VCaP (cell line): ENCODE results near the gene REXO1.

ENCODE experiments used
- H3K27ac ChIP-seq: fragments of 450-650 bp; 2 replicates; pipeline ENCODE4 v1.5.1; 2017
- TF ChIP-seq, protein P1 (sequence below): fragments of 450-650 bp; conservative IDR thresholded peaks from 2 replicates; pipeline ENCODE4 v1.5.1; 2017; ENCODE audit warnings: mild to moderate bottlenecking, moderate library complexity

REXO1 gene

GRCh38 chr19:1814391-1814790 is 33.9 kb downstream of the REXO1 start:
- TF ChIP-seq, protein P1, sequence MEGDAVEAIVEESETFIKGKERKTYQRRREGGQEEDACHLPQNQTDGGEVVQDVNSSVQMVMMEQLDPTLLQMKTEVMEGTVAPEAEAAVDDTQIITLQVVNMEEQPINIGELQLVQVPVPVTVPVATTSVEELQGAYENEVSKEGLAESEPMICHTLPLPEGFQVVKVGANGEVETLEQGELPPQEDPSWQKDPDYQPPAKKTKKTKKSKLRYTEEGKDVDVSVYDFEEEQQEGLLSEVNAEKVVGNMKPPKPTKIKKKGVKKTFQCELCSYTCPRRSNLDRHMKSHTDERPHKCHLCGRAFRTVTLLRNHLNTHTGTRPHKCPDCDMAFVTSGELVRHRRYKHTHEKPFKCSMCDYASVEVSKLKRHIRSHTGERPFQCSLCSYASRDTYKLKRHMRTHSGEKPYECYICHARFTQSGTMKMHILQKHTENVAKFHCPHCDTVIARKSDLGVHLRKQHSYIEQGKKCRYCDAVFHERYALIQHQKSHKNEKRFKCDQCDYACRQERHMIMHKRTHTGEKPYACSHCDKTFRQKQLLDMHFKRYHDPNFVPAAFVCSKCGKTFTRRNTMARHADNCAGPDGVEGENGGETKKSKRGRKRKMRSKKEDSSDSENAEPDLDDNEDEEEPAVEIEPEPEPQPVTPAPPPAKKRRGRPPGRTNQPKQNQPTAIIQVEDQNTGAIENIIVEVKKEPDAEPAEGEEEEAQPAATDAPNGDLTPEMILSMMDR: no peak
- H3K27ac ChIP-seq: no peak overlapping the region

DNA sequence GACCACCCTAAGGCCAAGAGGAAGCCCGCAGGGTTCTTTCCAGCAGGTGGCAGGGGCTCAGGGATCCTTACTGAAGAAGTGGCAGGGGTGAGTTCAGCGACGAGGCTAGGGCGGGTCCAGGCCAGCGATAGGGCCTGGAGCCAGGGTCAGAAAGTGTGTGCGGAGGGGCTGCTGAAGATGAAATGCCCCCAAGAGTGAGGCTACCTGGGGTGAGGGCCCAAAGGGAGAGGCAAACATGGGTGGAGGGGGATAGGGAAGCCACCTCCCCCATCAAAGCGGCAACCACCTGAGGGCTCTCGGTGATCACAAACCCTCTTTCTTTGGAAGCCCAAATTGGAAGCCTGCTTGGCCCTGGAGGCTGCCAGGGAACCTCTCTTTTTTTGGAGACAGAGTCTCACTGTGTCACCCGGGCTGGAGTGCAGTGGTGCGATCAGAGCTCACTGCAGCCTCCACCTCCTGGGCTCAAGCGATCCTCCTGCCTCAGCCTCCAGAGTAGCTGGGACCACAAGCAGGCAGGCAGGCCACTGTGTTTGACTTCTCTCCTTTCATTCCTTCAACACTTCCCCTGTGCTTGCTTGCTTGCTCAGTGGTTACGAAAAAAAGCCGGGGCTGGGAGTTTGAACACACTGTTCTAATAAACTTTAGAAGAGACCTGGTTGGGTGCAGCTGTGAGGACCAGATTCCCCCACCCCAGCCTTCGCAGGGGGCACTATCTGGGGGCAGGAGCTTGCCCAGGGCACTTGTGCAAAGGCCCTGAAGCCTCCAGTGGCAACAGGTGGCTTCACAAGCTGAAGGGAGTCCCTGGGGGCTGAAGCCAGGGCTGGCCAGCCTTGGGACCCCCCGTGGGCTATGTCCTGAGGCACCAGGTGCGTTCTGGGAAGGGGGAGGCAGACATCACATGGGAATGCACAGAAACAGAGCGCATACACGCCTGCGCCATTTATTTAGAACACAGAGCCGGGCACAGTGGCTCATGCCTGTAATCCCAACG is 34.8 kb downstream of the REXO1 start:
- TF ChIP-seq, protein P1: peak; percentile 6
- peak overlapping the region; percentile 33 for H3K27ac ChIP-seq

DNA sequence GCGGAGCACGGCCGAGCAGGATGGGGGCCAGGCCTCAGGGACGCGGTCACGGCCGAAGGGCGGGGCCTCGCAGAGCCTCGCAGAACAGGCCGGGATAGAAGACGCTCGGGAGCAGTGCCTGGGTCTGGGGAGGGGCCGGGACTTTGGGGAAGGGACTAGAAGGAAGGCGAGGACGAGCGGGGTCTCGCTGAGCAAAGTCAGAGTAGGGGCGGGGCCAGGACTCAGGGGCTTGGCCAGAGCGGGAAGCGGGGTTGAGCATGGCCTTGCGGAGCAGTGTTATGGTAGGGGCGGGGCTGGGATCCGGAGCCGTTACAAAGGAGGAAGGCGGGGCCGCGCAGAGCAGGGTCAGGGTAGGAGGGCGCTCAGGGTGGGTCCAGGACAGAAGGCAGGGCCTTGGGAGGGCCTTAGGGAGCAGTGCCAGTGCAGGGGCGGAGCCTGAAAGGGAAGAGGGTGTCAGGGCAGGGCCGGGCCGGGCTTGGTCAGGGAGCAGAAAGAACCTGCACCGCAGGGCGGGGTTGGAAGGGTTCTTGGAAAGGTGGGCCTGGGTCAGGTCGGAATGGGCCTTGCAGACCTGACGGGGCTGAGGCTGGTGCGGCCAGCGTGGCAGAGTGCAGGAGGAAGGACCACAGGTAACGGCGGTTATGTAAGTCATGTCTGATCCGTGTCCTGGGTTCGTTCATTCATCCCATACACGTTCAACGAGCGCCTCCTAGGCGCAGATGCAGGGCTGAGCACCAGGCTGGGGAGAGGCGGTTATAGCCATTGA is 35.7 kb downstream of the REXO1 start:
- TF ChIP-seq, protein P1: peak; percentile 65
- peak overlapping the region; percentile 33 for H3K27ac ChIP-seq

- TF ChIP-seq, protein P1: no peak
- H3K27ac ChIP-seq: peak within 1 kb of the TSS; percentile 33
Observed at GRCh38 chr19:1811942-1812425, 36.3 kb downstream of the REXO1 start, which contains the start of gene ATP8B3. ATP8B3 (minus strand) TSS chr19:1812276; CDS start chr19:1811736, 540 bp downstream.

DNA sequence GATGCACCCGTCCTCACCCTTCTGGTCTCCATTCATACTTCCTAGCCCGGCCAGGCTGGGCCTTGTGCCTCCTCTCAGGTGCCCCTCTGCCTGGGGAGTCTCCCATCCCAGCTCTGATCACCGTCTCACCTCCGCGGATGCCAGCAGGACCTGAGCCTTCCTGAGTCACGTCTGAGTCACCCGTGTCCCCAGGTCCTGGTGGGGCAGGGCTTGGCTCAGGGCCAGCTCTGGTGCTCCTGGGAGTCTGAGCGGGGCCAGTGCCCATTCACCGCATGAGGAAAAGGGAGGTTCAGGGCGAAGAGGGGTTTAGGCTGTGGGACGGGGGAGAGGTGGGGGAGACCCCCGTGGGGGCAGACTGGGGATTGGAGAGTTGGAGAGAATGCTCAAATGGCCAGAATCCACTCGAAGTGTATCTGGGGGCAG is 36.8 kb downstream of the REXO1 start:
- no peak overlapping the region for H3K27ac ChIP-seq
- TF ChIP-seq, protein P1: no peak

DNA sequence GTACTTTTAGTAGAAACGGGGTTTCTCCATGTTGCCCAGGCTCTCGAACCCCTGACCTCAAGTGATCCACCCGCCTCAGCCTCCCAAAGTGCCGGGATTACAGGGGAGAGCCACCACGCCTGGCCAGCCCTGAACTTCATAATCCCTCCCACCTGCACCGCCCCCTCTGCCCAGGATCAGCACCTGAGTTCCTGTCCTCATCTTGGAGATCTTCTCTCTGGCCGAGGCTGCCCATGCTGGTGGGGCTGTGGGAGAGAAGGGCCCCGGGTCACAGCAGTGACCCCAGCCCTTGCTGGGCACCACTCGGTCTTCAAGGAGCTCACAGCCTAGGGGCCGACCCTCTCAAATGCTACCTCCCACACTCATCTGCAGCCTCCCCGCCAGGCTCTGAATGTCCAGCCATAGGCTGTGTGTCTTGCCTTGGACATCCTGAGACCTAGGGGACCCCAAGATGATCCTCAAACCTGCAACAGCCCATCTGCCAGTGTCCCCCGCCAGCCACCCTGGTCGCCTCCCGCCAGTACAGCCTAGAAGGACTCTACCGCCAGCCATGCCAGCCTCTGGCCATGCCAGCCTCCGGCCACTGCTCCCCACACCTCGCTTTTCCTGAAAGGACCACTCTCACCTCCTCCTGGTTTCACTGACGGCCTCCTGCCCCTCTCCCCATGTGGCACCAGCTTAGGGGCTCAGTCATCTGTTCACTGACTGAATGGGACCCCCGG is 37.7 kb downstream of the REXO1 start:
- no peak overlapping the region for H3K27ac ChIP-seq
- TF ChIP-seq, protein P1: no peak
